Caco-2 (cell line): Measurements from ENCODE around the gene TPK1. TPM values are rescaled to one million over a fixed set of nuclear protein-coding genes. Genes with fewer than 3 reads are reported as not detected.

ENCODE experiments used
- BruUV-seq: library from RNA; stranded (reverse); fragments of 400-500 nt; replicated peaks from 2 replicates; lab custom pipeline; 2021; lab: Mats Ljungman, UMichigan
- CTCF ChIA-PET: fragments of 300-600 bp; sonication (Branson Sonifier 250); formaldehyde crosslinking; loops from one replicate; lab custom pipeline; 2022; ENCODE audit warnings: antibody characterized with exemption; lab: Charles Lee
- POLR2A ChIA-PET: fragments of 300-600 bp; sonication (Branson Sonifier 250); formaldehyde crosslinking; loops from one replicate; lab custom pipeline; 2022; ENCODE audit warnings: antibody characterized with exemption; lab: Charles Lee
- DNase-seq, 2 experiments: peaks; one replicate each; pipeline versions ENCODE4 v3.0.0 to v3.0.0-alpha.2; 2020 to 2022
- H3K27me3 ChIP-seq: replicated peaks from 2 replicates; pipeline ENCODE4 v1.6.0; 2011; ENCODE audit warnings: low read length; ENCODE audit not compliant: control insufficient read depth, insufficient read depth
- H3K36me3 ChIP-seq: 2 replicates; pipeline ENCODE4 v1.5.1; 2011; ENCODE audit warnings: low read length; ENCODE audit not compliant: control insufficient read depth, insufficient read depth
- H3K4me1 ChIP-seq: fragments of 250-450 bp; sonication (Bioruptor Pico); 2 replicates; pipeline ENCODE4 v1.5.1; 2020; ENCODE audit warnings: mild to moderate bottlenecking
- H3K4me3 ChIP-seq: 2 replicates; pipeline ENCODE4 v1.5.1; 2011; ENCODE audit warnings: low read depth, mild to moderate bottlenecking, control low read depth, low read length
- H3K9me3 ChIP-seq: fragments of 250-450 bp; sonication (Bioruptor Pico); 2 replicates; pipeline ENCODE4 v1.5.1; 2020; ENCODE audit warnings: mild to moderate bottlenecking, moderate library complexity
- H3K27ac Mint-ChIP-seq: one replicate; pipeline ENCODE4 v1.8.0; 2022; ENCODE audit warnings: mixed read lengths; ENCODE audit not compliant: unreplicated experiment
- H3K27me3 Mint-ChIP-seq: one replicate; pipeline ENCODE4 v1.8.0; 2022; ENCODE audit warnings: mixed read lengths; ENCODE audit not compliant: insufficient read depth, unreplicated experiment
- H3K36me3 Mint-ChIP-seq: one replicate; pipeline ENCODE4 v1.8.0; 2022; ENCODE audit warnings: mild to moderate bottlenecking, mixed read lengths; ENCODE audit not compliant: insufficient read depth, unreplicated experiment
- H3K4me1 Mint-ChIP-seq: one replicate; pipeline ENCODE4 v1.8.0; 2022; ENCODE audit warnings: low read depth, mixed read lengths; ENCODE audit not compliant: unreplicated experiment
- H3K4me3 Mint-ChIP-seq: one replicate; pipeline ENCODE4 v1.8.0; 2022; ENCODE audit warnings: mild to moderate bottlenecking, moderate library complexity, mixed read lengths; ENCODE audit not compliant: unreplicated experiment
- H3K9me3 Mint-ChIP-seq: one replicate; pipeline ENCODE4 v1.8.0; 2022; ENCODE audit warnings: mixed read lengths; ENCODE audit not compliant: unreplicated experiment
- CTCF ChIP-seq, 2 experiments: fragments of 200-600 bp in 1 of 2; IDR thresholded peaks; 1 replicate in 1 of 2; 2 replicates in 1 of 2; pipeline versions ENCODE4 v1.5.1 to v1.8.0; 2011 to 2022; ENCODE audit warnings: antibody characterized with exemption in 1 of 2, control low read depth in 1 of 2, inconsistent platforms in 1 of 2, low read depth in 1 of 2, low read length in 1 of 2, mild to moderate bottlenecking in 1 of 2, moderate library complexity in 1 of 2; ENCODE audit not compliant: insufficient read depth in 1 of 2, severe bottlenecking in 1 of 2, unreplicated experiment in 1 of 2
- intact Hi-C: fragments of 100-400 bp; cut with micrococcal nuclease; formaldehyde crosslinking; loops from one replicate; pipeline ENCODE4 v1.10.0; 2022; ENCODE audit not compliant: unreplicated experiment
- total RNA-seq: library from RNA; stranded (reverse); gene quantifications from 2 replicates; pipeline ENCODE4 v1.2.3, GENCODE V29; 2022

TPK1 gene
- total RNA-seq, 1 experiment from 2014 or later, result 86.6 TPM

- no peak overlapping the region for H3K4me3 Mint-ChIP-seq
- H3K9me3 Mint-ChIP-seq, result no peaks in the 10 kb centered on the region
- H3K27ac Mint-ChIP-seq, result no peak overlapping the region
- no peaks in the 10 kb centered on the region for H3K9me3 ChIP-seq
- POLR2A ChIA-PET, result no interaction called here
- no peaks in the 10 kb centered on the region for H3K36me3 Mint-ChIP-seq
- no peaks in the 10 kb centered on the region for H3K4me1 Mint-ChIP-seq
- no peak overlapping the region for H3K4me3 ChIP-seq
- no peak for DNase-seq
- no peaks in the 10 kb centered on the region for H3K27me3 ChIP-seq
- intact Hi-C loops, result no loop called here
- no peaks in the 10 kb centered on the region for H3K36me3 ChIP-seq
- CTCF ChIA-PET, result interaction anchor here (1.4 kb wide), 1 partner anchor 32 kb away, joined by 3 read pairs; no protein-coding TSS in a partner anchor
- TF ChIP-seq CTCF (IDR thresholded peaks at IDR 0.05; ENCODE audit: insufficient read depth in 1 of 2, low read depth in 1 of 2, low read length in 1 of 2, severe bottlenecking in 1 of 2, unreplicated experiment in 1 of 2), result no peak
- peaks cover 5% of the 10 kb centered on the region for H3K27me3 Mint-ChIP-seq
- H3K4me1 ChIP-seq, result no peaks in the 10 kb centered on the region
- BruUV-seq, result no TSS peak
These were observed 430.9 kb downstream of the TPK1 start for GRCh38 chr7:144404946-144405345.

GRCh38 chr7:144403649-144404061 lies 432.2 kb downstream of the TPK1 start, which contains the start of gene NOBOX:
Gene NOBOX, minus strand, starts transcription at chr7:144403693.
- no TSS peak for BruUV-seq
- Histone ChIP-seq H3K27me3 (no peaks in the 10 kb centered on the region), H3K36me3 (no peaks in the 10 kb centered on the region), H3K4me3 (no peak within 1 kb of the TSS), H3K4me1 (no peaks in the 10 kb centered on the region), H3K9me3 (no peaks in the 10 kb centered on the region)
- ChIA-PET POLR2A (no interaction called here), CTCF (no interaction called here)
- H3K4me1 Mint-ChIP-seq, result no peaks in the 10 kb centered on the region
- peaks cover 7% of the 10 kb centered on the region for H3K27me3 Mint-ChIP-seq
- no peak within 1 kb of the TSS for H3K27ac Mint-ChIP-seq
- intact Hi-C loops, result no loop called here
- H3K9me3 Mint-ChIP-seq, result no peaks in the 10 kb centered on the region
- no peak within 1 kb of the TSS for H3K4me3 Mint-ChIP-seq
- no peaks in the 10 kb centered on the region for H3K36me3 Mint-ChIP-seq
- no peak for TF ChIP-seq CTCF (IDR thresholded peaks at IDR 0.05; ENCODE audit: insufficient read depth in 1 of 2, low read depth in 1 of 2, low read length in 1 of 2, severe bottlenecking in 1 of 2, unreplicated experiment in 1 of 2)
- no peak for DNase-seq

GRCh38 chr7:144403102-144403501 lies 432.8 kb downstream of the TPK1 start:
- Histone ChIP-seq H3K4me1 (no peaks in the 10 kb centered on the region), H3K27me3 (no peaks in the 10 kb centered on the region), H3K9me3 (no peaks in the 10 kb centered on the region), H3K4me3 (no peak overlapping the region), H3K36me3 (no peaks in the 10 kb centered on the region)
- no peaks in the 10 kb centered on the region for H3K36me3 Mint-ChIP-seq
- no peak overlapping the region for H3K27ac Mint-ChIP-seq
- no peaks in the 10 kb centered on the region for H3K4me1 Mint-ChIP-seq
- TF ChIP-seq CTCF (IDR thresholded peaks at IDR 0.05; ENCODE audit: insufficient read depth in 1 of 2, low read depth in 1 of 2, low read length in 1 of 2, severe bottlenecking in 1 of 2, unreplicated experiment in 1 of 2), result no peak
- intact Hi-C loops, result no loop called here
- BruUV-seq, result no TSS peak
- ChIA-PET POLR2A (no interaction called here), CTCF (no interaction called here)
- no peaks in the 10 kb centered on the region for H3K9me3 Mint-ChIP-seq
- peaks cover 6% of the 10 kb centered on the region for H3K27me3 Mint-ChIP-seq
- no peak overlapping the region for H3K4me3 Mint-ChIP-seq
- no peak for DNase-seq
